Stimulated activated memory B cell treated with anti-CD40 and anti-IgM and Interleukin-4, amounts not matched to agents 10 μg/mL and 1 μg/mL and 100 μg/mL, for 72 hours (primary cell): ENCODE data around the gene PDIA5.

Source experiments
- ATAC-seq: fragments of 150-1000 bp; cut with Tn5 transposase; 2 replicates; pipeline ENCODE4 v1.10.0; 2021
- H3K27ac Mint-ChIP-seq: one replicate; pipeline ENCODE4 v1.8.0; 2022; ENCODE audit warnings: mild to moderate bottlenecking, mixed read lengths
- H3K27me3 Mint-ChIP-seq: one replicate; pipeline ENCODE4 v1.8.0; 2022; ENCODE audit warnings: mixed read lengths
- H3K36me3 Mint-ChIP-seq: one replicate; pipeline ENCODE4 v1.8.0; 2022; ENCODE audit warnings: mixed read lengths
- H3K4me1 Mint-ChIP-seq: one replicate; pipeline ENCODE4 v1.8.0; 2022; ENCODE audit warnings: mixed read lengths
- H3K4me3 Mint-ChIP-seq: one replicate; pipeline ENCODE4 v1.8.0; 2022; ENCODE audit warnings: mild to moderate bottlenecking, moderate library complexity, mixed read lengths
- H3K9me3 Mint-ChIP-seq: one replicate; pipeline ENCODE4 v1.8.0; 2022; ENCODE audit warnings: mixed read lengths

PDIA5 gene

DNA sequence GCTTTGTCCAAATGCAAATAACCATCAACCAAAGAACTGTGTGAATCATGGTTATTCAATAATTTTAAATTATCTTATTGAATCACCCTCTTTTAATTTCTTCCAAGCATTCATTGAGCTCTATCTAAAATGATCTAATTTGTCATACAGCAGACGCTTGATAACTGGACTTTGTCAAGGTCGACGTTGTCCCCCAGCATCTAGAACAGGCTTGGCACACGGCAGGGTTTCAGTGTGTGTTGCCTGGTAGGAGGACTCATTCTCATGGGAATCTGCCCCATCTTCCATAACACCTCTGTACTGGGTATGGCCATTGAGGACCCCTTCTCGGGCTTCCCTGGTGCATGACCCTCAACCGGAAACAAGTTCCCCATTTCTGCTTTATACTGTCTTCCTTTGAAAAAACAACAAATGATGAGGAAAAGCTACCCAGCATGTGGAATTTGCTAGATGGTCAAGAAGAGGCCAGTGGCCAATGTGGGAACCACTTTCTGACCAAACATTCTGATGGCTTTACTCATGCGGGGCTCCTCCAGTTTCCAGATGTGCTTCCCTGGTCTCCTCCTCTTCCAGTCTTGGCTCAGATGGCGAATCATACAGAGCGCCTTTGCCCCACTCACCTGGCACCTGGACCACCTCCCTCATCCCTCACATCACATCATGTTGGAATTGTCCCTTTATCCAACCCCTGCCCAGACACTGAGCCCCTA is 93.3 kb downstream of the PDIA5 start:
- Mint-ChIP-seq H3K27me3 (no peaks in the 10 kb centered on the region), H3K9me3 (peaks cover 2% of the 10 kb centered on the region), H3K4me1 (no peaks in the 10 kb centered on the region), H3K27ac (no peak overlapping the region), H3K36me3 (peaks cover 72% of the 10 kb centered on the region), H3K4me3 (no peak overlapping the region)
- ATAC-seq = no peak

DNA sequence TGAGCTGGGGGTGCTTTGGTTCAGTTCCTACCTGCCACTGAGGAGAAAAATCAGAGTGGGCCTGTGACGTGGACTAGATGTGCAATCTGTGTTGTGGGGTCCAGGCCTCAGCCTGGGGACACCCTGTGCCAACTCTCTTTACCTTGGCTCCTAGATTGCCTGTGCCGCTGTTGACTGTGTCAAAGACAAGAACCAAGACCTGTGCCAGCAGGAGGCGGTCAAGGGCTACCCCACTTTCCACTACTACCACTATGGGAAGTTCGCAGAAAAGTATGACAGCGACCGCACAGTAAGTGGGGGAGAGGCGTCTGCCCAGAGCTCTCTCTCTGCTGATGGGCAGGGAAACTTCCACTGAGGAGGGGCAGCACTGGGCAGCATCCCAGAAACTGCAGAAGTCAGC is 94.3 kb downstream of the PDIA5 start:
- Mint-ChIP-seq H3K27ac (no peak overlapping the region), H3K4me3 (no peak overlapping the region), H3K9me3 (peaks cover 3% of the 10 kb centered on the region), H3K27me3 (no peaks in the 10 kb centered on the region), H3K36me3 (peaks cover 76% of the 10 kb centered on the region), H3K4me1 (no peaks in the 10 kb centered on the region)
- ATAC-seq = no peak

DNA sequence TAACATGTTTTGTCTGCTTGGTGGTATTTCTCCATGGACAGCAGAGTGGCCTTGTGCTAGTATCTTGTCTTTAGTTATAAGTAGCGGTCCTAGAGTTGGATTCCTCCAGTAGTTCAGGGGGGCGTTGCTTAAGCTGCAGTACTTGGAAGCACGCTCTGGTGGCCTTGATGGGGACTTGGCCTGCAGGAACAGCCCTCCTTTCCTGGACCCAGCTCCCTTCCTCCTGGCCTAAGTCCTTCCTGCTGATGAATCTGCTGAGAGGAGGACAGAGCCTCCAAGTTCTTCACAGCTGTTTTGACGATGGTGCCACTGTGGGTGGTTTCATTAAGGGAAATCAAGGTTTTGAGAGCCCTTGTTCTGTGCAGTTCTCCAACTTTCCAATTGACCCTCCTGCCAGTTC is 96.3 kb downstream of the PDIA5 start:
- Mint-ChIP-seq H3K9me3 (peaks cover 6% of the 10 kb centered on the region), H3K36me3 (peaks cover 78% of the 10 kb centered on the region), H3K27ac (no peak overlapping the region), H3K27me3 (no peaks in the 10 kb centered on the region), H3K4me1 (no peaks in the 10 kb centered on the region), H3K4me3 (no peak overlapping the region)
- ATAC-seq = no peak

DNA sequence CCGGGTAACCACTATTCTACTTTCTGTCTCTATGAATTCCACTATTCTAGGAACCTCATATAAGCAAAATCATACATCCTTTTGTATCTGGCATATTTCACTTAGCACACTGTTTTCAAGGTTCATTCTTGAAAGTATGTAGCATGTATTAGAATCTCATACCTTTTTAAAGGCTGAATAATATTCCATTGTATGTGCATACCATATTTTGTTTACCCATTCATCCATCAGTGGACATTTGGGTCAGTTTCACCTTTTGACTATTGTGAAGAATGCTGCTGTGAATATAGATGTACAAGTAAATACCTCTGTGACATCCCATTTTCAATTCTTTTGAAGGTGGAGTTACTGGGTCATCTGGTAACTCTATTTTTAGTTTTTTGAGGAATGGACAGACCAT is 98.3 kb downstream of the PDIA5 start:
- Mint-ChIP-seq H3K4me1 (no peaks in the 10 kb centered on the region), H3K27ac (no peak overlapping the region), H3K36me3 (peaks cover 70% of the 10 kb centered on the region), H3K9me3 (peaks cover 6% of the 10 kb centered on the region), H3K4me3 (no peak overlapping the region), H3K27me3 (no peaks in the 10 kb centered on the region)
- no peak for ATAC-seq

DNA sequence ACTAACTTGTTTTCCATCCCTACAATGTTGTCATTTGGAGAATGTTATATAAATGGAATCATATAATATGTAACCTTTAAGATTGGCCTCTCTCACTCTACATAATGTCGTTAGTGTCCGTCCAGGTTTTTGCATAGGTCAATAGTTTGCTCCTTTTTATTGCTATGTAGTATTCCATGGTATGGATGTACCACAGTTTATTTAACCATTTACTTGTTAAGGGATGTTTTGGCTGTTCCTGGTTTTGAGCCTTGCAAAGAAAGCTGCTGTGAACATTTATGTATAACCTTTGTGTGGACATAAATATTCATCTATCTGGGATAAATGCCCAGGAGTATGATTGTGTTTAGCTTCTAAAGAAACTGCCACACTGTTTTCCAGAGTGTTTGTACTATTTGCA is 100.9 kb downstream of the PDIA5 start:
- Mint-ChIP-seq H3K9me3 (peaks cover 6% of the 10 kb centered on the region), H3K4me3 (no peak overlapping the region), H3K36me3 (peaks cover 50% of the 10 kb centered on the region), H3K4me1 (no peaks in the 10 kb centered on the region), H3K27me3 (no peaks in the 10 kb centered on the region), H3K27ac (no peak overlapping the region)
- no peak for ATAC-seq

DNA sequence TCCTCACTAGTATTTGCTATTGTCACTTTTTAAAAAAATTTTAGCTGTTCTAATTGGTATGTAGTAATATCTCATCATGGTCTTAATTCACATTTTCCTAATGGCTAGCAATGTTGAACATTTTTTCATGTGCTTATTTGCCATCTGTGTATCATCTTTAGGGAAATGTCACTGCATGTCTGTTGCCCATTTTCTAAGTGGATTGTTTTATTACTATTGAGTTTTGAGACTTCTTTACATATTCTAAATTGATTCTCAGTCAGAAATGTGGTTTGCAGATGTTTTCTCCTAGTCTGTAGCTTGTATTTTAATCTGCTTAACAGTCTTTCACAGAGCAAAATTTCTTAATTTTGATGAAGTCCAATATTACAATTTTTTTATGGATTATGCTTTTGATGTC is 101.3 kb downstream of the PDIA5 start:
- peaks cover 6% of the 10 kb centered on the region for H3K9me3 Mint-ChIP-seq
- no peak for ATAC-seq
- no peaks in the 10 kb centered on the region for H3K4me1 Mint-ChIP-seq
- peaks cover 46% of the 10 kb centered on the region for H3K36me3 Mint-ChIP-seq
- no peak overlapping the region for H3K27ac Mint-ChIP-seq
- H3K4me3 Mint-ChIP-seq = no peak overlapping the region
- H3K27me3 Mint-ChIP-seq = no peaks in the 10 kb centered on the region

DNA sequence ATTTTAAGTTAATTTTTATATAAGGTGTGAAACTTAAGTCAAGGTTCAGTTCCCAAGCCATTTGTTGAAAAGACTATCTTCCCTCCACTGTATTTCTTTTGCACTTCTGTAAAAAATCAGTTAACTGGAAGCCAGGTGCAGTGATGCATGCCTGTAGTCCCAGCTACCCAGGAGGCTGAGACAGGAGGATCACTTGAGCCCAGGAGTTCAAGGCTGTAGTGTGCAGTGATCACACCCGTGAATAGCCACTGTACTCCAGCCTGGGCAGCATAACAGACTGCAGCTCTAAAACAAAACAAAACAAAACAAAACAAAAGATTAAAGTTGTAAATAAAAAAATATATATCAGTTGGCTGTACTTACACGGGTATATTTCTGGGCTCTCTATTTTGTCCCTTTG is 101.8 kb downstream of the PDIA5 start:
- H3K9me3 Mint-ChIP-seq = peaks cover 6% of the 10 kb centered on the region
- no peaks in the 10 kb centered on the region for H3K4me1 Mint-ChIP-seq
- no peak for ATAC-seq
- H3K4me3 Mint-ChIP-seq = no peak overlapping the region
- H3K36me3 Mint-ChIP-seq = peaks cover 41% of the 10 kb centered on the region
- no peak overlapping the region for H3K27ac Mint-ChIP-seq
- no peaks in the 10 kb centered on the region for H3K27me3 Mint-ChIP-seq

DNA sequence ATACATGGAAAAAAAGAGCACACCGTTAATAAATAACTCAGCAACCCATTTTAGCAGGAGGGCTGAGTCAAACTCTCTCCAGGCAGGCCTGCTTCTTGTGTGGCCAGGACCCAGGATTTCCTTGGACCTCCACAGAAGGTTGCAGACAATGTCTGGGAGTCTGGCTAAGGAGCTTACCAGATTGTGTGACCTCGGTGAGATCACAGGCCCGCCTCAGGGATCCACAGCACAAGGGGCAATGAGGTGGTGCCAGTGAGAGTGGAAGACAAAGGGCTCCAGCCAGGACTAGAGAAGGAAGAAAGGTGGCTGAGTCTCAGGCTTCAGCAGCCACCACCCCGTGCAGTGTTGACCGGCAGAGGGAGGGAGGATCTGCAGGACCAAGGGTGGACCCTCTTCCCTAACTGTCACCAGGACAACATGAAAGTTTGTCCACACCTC is 102.7 kb downstream of the PDIA5 start:
- Mint-ChIP-seq H3K27me3 (no peaks in the 10 kb centered on the region), H3K36me3 (peaks cover 32% of the 10 kb centered on the region), H3K4me1 (no peaks in the 10 kb centered on the region), H3K27ac (no peak overlapping the region), H3K4me3 (no peak overlapping the region), H3K9me3 (peaks cover 6% of the 10 kb centered on the region)
- peak; percentile 55 for ATAC-seq

DNA sequence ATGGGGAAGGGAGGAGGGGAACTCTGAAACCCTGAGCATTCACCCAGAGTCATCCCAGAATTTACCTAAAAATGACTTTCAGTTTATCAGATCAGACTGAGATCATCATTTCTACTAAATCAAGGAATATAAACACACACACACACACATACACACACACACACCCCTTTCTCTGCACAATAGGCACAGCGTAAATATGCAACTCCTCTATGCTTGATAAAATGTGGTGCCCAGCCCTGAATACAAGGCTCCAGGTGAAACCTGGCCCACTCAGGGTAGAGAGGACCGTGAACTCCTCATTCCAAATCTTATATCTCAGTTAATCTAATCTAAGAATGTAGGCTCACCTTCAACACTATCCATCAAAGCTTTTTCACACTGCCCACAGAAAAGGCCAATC is 103.1 kb downstream of the PDIA5 start:
- H3K4me3 Mint-ChIP-seq = no peak overlapping the region
- H3K4me1 Mint-ChIP-seq = no peaks in the 10 kb centered on the region
- peaks cover 5% of the 10 kb centered on the region for H3K9me3 Mint-ChIP-seq
- H3K27ac Mint-ChIP-seq = no peak overlapping the region
- peaks cover 28% of the 10 kb centered on the region for H3K36me3 Mint-ChIP-seq
- ATAC-seq = no peak
- H3K27me3 Mint-ChIP-seq = no peaks in the 10 kb centered on the region

DNA sequence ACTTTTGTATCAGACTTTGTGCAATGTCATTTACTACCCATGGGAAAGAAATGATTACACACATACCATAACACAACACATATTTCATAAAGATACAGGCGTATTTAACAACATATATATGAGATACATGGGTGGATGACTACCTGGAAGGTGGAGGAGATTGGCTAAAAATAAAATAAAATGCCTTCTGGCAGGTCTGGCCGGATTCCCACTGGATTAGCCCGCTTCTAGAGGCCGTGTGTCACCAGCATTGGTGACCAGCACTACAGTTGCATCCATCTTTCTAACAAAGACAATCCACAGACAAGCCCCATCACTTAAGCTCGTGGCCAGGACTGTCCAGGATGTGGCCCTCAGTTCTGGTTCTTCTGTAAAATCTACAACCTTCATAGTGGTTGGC is 114.0 kb downstream of the PDIA5 start:
- ATAC-seq = no peak
- Mint-ChIP-seq H3K9me3 (peaks cover 8% of the 10 kb centered on the region), H3K4me3 (no peak overlapping the region), H3K4me1 (no peaks in the 10 kb centered on the region), H3K27me3 (no peaks in the 10 kb centered on the region), H3K36me3 (peaks cover 4% of the 10 kb centered on the region), H3K27ac (no peak overlapping the region)

DNA sequence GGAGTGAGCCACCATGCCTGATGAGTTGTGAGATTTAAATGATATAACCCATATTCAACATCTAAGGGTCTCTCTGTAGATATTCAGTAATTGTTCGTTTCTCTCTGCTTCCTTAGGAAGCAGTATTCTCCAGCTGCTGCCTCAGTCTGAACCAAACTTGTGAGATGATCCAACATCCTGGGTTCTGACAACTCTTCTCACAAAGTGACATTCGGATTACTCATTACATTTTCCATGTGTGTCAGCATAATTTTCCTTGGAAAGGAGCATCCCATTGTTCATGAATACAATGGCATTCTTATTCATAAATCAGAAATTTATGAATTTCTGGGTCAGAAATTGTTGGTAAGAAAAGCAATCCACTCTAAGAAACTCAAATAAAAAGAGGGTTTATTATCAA is 119.9 kb downstream of the PDIA5 start:
- no peak overlapping the region for H3K4me3 Mint-ChIP-seq
- H3K9me3 Mint-ChIP-seq = peaks cover 8% of the 10 kb centered on the region
- no peak overlapping the region for H3K27ac Mint-ChIP-seq
- no peaks in the 10 kb centered on the region for H3K4me1 Mint-ChIP-seq
- no peak for ATAC-seq
- no peaks in the 10 kb centered on the region for H3K27me3 Mint-ChIP-seq
- H3K36me3 Mint-ChIP-seq = peaks cover 6% of the 10 kb centered on the region

DNA sequence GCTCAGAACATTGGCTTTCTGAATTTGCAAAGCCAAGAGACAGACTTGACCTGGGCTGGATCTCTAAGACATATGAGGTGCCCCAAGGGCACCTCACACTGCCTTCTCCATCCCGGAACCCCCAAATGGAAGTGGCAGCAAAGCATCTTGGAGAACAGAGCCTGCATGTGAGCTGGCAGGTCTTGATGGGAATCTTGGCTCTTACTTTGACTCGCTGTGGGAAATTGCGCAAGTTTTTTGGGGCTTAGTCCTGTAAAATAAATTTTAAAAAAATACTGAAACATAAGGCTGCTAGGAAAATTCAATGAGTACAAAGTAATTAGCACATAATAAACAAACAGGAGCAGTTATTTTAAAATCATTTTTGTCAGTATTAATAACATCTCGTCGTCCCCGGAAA is 121.2 kb downstream of the PDIA5 start:
- Mint-ChIP-seq H3K4me3 (no peak overlapping the region), H3K36me3 (peaks cover 6% of the 10 kb centered on the region), H3K27ac (no peak overlapping the region), H3K4me1 (no peaks in the 10 kb centered on the region), H3K9me3 (peaks cover 3% of the 10 kb centered on the region), H3K27me3 (no peaks in the 10 kb centered on the region)
- no peak for ATAC-seq

DNA sequence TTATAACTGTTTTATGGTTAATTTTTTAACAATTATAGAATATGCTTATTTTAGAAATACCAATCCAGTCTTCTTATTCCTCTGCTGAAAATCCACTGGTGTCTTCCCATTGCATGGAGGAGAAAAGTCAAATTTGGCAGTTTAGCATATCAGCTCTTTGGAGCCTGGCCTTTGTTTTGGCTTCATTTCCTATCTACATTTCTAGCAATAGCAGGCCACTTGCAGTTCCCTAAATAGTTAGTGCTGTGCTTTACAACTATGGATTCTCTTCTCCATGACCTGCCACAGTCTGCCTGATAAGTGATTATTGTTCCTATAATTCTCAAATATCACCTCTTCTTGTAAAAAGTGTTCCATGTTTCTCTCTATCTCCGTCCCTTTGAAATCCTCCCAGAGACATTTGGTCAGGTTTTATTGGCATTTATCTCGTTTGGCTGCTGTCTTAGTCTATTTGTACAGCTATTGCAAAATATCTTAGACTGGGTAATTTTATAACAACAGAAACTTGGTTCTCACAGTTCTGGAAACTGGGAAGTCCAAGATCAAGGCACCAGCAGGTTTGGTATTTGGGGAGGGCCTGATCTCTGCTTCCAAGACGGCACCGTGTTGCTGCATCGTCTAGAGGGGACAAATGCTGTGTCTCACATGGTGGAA is 126.8 kb downstream of the PDIA5 start:
- ATAC-seq = no peak
- H3K27ac Mint-ChIP-seq = no peak overlapping the region
- no peak overlapping the region for H3K4me3 Mint-ChIP-seq
- H3K9me3 Mint-ChIP-seq = peaks cover 4% of the 10 kb centered on the region
- peaks cover 8% of the 10 kb centered on the region for H3K36me3 Mint-ChIP-seq
- no peaks in the 10 kb centered on the region for H3K27me3 Mint-ChIP-seq
- H3K4me1 Mint-ChIP-seq = no peaks in the 10 kb centered on the region

DNA sequence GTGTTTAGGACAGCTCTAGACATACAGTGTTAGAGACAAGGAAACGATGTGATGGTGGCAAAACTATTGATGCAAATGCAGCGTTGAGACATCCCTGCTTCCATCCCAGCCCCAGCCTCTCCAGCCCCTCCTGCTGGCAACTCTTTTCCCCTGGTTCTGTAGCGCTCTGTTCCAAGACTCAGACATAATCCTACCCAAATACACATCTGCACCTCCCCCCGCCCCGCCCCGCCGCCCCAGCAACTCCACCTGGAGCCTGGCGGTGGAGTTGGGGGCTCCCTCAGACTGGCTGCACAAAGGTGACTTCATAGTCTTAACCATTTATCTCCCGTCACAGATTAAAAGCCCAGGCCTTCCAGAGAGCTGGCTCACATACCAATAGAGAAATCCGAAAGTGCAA is 127.7 kb downstream of the PDIA5 start:
- Mint-ChIP-seq H3K27ac (no peak overlapping the region), H3K36me3 (peaks cover 8% of the 10 kb centered on the region), H3K4me3 (no peak overlapping the region), H3K9me3 (peaks cover 8% of the 10 kb centered on the region), H3K4me1 (no peaks in the 10 kb centered on the region), H3K27me3 (no peaks in the 10 kb centered on the region)
- ATAC-seq = no peak

DNA sequence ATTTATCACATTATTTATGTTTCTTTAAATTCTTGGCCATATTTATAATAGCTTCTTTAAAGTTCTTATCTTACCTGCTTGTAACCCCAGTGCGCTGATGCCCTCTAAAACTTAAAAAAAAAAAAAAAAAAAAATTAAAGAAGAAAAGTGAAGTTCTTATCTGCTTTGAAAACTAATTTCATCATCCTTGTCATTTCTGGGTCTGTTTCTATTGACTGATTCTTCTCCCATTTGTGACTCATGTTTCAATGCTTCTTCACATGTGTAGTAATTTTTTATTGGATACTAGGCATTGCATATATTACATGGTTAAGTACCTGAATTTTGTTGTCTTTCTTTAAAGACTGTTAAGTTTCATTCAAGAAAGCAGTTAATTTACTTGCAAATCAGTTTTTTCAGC is 131.5 kb downstream of the PDIA5 start:
- H3K27ac Mint-ChIP-seq = no peak overlapping the region
- peaks cover 8% of the 10 kb centered on the region for H3K9me3 Mint-ChIP-seq
- H3K27me3 Mint-ChIP-seq = no peaks in the 10 kb centered on the region
- H3K4me3 Mint-ChIP-seq = no peak overlapping the region
- peaks cover 8% of the 10 kb centered on the region for H3K36me3 Mint-ChIP-seq
- peaks cover 15% of the 10 kb centered on the region for H3K4me1 Mint-ChIP-seq
- no peak for ATAC-seq

DNA sequence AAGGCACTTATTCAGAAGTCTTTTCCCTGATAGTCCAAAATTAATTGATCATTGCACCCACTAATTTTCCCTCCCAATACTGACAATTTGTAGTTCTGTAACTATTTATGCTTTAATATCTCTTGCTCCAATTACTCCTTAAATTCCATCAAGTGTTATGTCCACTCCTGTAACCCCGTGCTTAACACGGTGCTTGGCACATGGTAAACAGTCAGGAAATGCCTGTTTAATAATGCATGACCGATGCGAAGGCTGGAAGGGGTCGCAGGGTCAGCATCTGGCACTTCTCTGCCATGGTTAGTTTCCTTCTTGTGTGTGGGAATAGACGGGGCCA is 134.4 kb downstream of the PDIA5 start:
- Mint-ChIP-seq H3K9me3 (peaks cover 8% of the 10 kb centered on the region), H3K4me1 (peaks cover 15% of the 10 kb centered on the region), H3K27ac (peak overlapping the region; percentile 96), H3K4me3 (peak overlapping the region; percentile 90), H3K27me3 (no peaks in the 10 kb centered on the region), H3K36me3 (peaks cover 8% of the 10 kb centered on the region)
- ATAC-seq = no peak
